Measurements from ENCODE around the gene CAST.

DNA sequence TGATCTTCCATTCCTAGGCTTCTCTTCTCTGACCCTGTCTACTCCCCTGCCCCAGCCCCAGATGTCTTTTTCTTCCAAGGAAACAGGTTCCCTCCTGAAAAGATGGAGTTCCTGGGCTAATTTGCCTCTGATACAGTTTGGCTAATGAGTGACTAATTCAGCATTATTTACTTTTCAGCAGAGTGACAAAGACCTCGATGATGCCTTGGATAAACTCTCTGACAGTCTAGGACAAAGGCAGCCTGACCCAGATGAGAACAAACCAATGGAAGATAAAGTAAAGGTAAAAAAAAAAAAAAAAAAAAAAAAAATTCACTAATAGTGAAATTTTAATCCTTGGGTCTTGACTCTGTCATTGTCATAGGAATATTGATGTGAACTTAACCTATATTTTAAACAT is 102.9 kb downstream of the CAST start:
- TF ChIP-seq, protein P1, sequence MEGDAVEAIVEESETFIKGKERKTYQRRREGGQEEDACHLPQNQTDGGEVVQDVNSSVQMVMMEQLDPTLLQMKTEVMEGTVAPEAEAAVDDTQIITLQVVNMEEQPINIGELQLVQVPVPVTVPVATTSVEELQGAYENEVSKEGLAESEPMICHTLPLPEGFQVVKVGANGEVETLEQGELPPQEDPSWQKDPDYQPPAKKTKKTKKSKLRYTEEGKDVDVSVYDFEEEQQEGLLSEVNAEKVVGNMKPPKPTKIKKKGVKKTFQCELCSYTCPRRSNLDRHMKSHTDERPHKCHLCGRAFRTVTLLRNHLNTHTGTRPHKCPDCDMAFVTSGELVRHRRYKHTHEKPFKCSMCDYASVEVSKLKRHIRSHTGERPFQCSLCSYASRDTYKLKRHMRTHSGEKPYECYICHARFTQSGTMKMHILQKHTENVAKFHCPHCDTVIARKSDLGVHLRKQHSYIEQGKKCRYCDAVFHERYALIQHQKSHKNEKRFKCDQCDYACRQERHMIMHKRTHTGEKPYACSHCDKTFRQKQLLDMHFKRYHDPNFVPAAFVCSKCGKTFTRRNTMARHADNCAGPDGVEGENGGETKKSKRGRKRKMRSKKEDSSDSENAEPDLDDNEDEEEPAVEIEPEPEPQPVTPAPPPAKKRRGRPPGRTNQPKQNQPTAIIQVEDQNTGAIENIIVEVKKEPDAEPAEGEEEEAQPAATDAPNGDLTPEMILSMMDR (IDR thresholded peaks at IDR 0.05): no peak
- no peak for TF ChIP-seq POLR2A (IDR thresholded peaks at IDR 0.05)
